Rectal smooth muscle tissue (tissue), 1 donor: ENCODE measurements around the gene TAB2.
"Not testable (repeated sequence)": the region's sequence is repeated elsewhere in the genome, so short reads cannot be mapped to it uniquely, and the experiment has no call there.

Source experiments
- H3K27ac ChIP-seq: one replicate; pipeline ENCODE4 v1.7.0; 2013; ENCODE audit warnings: low read depth, low read length, inconsistent platforms
- H3K27me3 ChIP-seq: one replicate; pipeline ENCODE4 v1.7.0; 2013; ENCODE audit warnings: low read length; ENCODE audit not compliant: control insufficient read depth, insufficient read depth
- H3K36me3 ChIP-seq: one replicate; pipeline ENCODE4 v1.7.0; 2013; ENCODE audit warnings: low read length; ENCODE audit not compliant: control insufficient read depth, insufficient read depth
- H3K4me1 ChIP-seq: one replicate; pipeline ENCODE4 v1.7.0; 2013; ENCODE audit warnings: low read length; ENCODE audit not compliant: control insufficient read depth, insufficient read depth
- H3K4me3 ChIP-seq: one replicate; pipeline ENCODE4 v1.7.0; 2013; ENCODE audit warnings: low read length
- H3K9ac ChIP-seq: one replicate; pipeline ENCODE4 v1.7.0; 2013; ENCODE audit warnings: low read length

TAB2 gene

GRCh38 chr6:149316108-149316727 lies 1.3 kb upstream of the TAB2 start:
- Histone ChIP-seq H3K9ac (peak overlapping the region; percentile 74), H3K4me1 (peaks cover 6% of the 10 kb centered on the region), H3K4me3 (peak overlapping the region; percentile 85), H3K36me3 (no peaks in the 10 kb centered on the region), H3K27ac (peak overlapping the region; percentile 98), H3K27me3 (no peaks in the 10 kb centered on the region)

- Histone ChIP-seq H3K4me1 (peaks cover 6% of the 10 kb centered on the region), H3K27ac (peak overlapping the region; percentile 98), H3K9ac (peak overlapping the region; percentile 74), H3K4me3 (peak overlapping the region; percentile 87), H3K27me3 (no peaks in the 10 kb centered on the region), H3K36me3 (no peaks in the 10 kb centered on the region)
Observed at GRCh38 chr6:149316740-149317643, 520 bp upstream of the TAB2 start.

DNA sequence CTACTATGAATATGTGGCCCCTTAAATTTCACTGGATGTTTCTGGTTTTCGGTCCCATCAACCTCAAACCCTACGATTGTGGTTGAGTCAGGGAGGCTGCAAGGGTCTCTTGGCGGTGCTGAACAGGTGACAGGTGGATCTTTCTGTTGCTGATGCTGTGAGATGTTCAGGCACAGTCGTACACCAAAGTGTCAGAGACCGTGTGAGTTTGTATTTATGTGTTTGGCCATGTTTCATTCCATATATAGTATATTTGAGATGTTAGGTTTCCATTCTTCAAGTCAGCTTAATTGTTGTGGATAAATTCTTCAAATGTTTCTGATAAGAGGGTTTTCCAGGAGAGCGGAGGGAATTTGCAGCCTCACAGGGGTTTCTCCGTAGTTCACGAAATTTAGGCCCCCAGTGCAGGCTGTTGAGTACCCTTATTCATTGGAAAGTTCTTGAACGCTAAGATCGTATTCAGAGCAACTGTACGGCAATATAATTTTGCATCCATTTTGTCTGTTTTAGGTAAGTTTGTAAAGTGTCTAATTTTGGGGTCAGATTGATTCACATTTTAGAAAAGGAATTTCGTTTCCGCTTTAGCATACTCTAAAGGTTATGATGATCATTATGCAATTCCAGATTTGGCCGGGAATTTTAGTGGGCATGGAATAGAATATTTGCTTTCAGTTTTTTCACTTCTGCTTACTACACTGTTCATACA lies 1.2 kb downstream of the TAB2 start:
- H3K27me3 ChIP-seq, result no peaks in the 10 kb centered on the region
- H3K36me3 ChIP-seq, result no peaks in the 10 kb centered on the region
- H3K27ac ChIP-seq, result peak overlapping the region; percentile 90
- peaks cover 6% of the 10 kb centered on the region for H3K4me1 ChIP-seq
- peak overlapping the region; percentile 2 for H3K9ac ChIP-seq
- H3K4me3 ChIP-seq, result peak overlapping the region; percentile 87

- Histone ChIP-seq H3K27ac (peak overlapping the region; percentile 90), H3K9ac (no peak overlapping the region)
Observed at GRCh38 chr6:149319422-149319821, 1.9 kb downstream of the TAB2 start.

GRCh38 chr6:149320016-149320415 lies 2.5 kb downstream of the TAB2 start:
- H3K27me3 ChIP-seq, H3K4me3 ChIP-seq, H3K27ac ChIP-seq, H3K36me3 ChIP-seq, H3K9ac ChIP-seq: not testable (repeated sequence)
- peaks cover 12% of the 10 kb centered on the region for H3K4me1 ChIP-seq

More at GRCh38 chr6:149319422-149319821, 1.9 kb downstream of the TAB2 start:
- Histone ChIP-seq H3K4me3 (peak overlapping the region; percentile 87), H3K36me3 (no peaks in the 10 kb centered on the region), H3K27me3 (no peaks in the 10 kb centered on the region), H3K4me1 (peaks cover 7% of the 10 kb centered on the region)

GRCh38 chr6:149320796-149321195 lies 3.3 kb downstream of the TAB2 start:
- H3K4me1 ChIP-seq, result peaks cover 13% of the 10 kb centered on the region

DNA sequence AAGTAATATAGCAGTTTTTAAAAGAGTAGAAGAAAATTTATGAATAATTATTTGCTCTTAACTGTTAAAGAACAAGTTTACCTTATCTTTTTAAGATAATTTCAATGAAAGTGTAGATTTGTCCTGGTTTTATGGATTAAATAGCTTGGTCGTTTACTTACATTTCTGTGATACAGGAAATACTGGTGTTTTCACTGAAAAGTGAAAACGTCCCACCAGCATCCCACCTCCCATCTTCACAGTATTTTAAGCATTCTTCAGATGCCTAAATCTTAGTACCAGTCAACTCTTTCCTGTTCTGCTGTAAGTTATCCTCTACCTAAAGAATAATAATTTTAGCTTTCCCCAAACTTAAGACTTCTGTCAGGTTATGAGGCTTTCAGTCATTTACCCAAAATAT lies 5.8 kb downstream of the TAB2 start:
- Histone ChIP-seq H3K4me3 (no peak overlapping the region), H3K36me3 (no peaks in the 10 kb centered on the region), H3K27ac (no peak overlapping the region), H3K4me1 (peaks cover 12% of the 10 kb centered on the region), H3K9ac (no peak overlapping the region), H3K27me3 (no peaks in the 10 kb centered on the region)

More at GRCh38 chr6:149320796-149321195, 3.3 kb downstream of the TAB2 start:
- Histone ChIP-seq H3K36me3 (no peaks in the 10 kb centered on the region), H3K4me3 (no peak overlapping the region), H3K9ac (no peak overlapping the region), H3K27me3 (no peaks in the 10 kb centered on the region), H3K27ac (peak overlapping the region; percentile 37)

DNA sequence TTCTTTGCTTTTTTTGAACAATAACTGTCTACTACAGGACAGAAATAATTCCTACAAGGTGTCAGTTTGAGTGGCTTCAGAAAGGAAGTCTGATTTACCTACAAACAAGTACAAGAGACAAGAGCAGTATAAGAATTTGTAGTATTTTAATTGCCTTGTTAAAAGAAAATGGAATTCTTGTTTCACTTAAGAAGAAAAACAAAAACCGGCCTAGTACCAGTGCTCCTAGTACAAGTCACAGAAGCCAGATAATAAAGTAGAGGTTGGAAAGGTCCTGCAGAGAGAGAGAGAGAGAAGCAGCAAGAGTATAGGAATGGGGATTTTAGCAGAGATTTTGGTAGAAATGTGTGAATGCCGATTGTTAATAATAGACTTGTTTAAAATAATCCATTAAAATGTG lies 6.4 kb downstream of the TAB2 start:
- Histone ChIP-seq H3K4me1 (peaks cover 12% of the 10 kb centered on the region), H3K9ac (no peak overlapping the region), H3K27ac (no peak overlapping the region), H3K4me3 (no peak overlapping the region), H3K36me3 (no peaks in the 10 kb centered on the region), H3K27me3 (no peaks in the 10 kb centered on the region)

DNA sequence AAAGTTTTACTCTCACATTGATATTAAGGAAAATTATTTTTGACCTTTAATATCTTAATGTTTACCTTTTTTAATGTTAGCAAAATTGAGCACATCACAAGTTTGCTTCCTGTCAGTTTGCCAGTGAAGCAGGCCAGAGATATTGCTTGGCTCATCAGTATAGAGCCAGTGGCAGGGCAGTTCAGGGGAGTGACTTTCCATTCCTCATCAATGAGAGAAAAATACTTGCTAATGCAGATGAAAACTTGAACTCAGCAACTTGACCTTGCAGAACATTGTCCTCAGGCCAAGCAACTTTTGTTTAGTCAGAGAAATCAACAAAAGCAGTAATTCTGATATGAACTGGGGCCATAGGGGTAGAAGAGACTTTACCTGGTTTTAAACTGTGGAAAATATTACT lies 6.9 kb downstream of the TAB2 start:
- Histone ChIP-seq H3K9ac (no peak overlapping the region), H3K27ac (no peak overlapping the region), H3K27me3 (no peaks in the 10 kb centered on the region), H3K36me3 (no peaks in the 10 kb centered on the region), H3K4me3 (no peak overlapping the region), H3K4me1 (peaks cover 15% of the 10 kb centered on the region)

DNA sequence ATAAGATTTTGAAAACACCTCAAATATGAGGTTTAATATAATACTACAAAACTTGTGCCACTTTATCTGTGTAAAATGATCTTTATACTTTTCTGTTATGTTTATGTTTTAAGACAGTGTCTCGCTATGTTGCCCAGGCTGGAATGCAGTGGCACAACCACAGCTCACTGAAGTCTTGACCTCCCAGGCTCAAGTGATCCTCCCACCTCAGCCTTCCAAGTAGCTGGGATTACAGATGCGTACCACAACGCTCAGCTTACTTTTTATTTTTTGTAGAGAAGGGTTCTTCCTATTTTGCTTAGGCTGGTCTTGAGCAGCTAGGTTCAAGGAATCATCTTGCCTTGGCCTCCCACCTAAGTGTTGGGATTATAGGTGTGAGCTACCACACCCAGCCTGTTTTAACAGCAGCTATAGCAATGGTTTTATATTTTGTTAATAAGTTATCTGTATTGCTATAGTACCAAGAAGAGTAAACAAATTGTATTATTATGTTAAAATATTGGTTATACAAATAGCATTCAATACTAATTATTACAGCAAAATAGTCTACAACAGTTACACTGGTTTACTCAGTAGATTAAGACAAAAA lies 8.2 kb downstream of the TAB2 start:
- Histone ChIP-seq H3K4me1 (peaks cover 13% of the 10 kb centered on the region), H3K9ac (no peak overlapping the region), H3K27me3 (no peaks in the 10 kb centered on the region), H3K36me3 (no peaks in the 10 kb centered on the region), H3K4me3 (no peak overlapping the region), H3K27ac (no peak overlapping the region)

GRCh38 chr6:149327638-149328037 lies 10.1 kb downstream of the TAB2 start:
- Histone ChIP-seq H3K4me1 (peaks cover 20% of the 10 kb centered on the region), H3K27ac (no peak overlapping the region), H3K27me3 (no peaks in the 10 kb centered on the region), H3K9ac (no peak overlapping the region), H3K4me3 (no peak overlapping the region), H3K36me3 (no peaks in the 10 kb centered on the region)

DNA sequence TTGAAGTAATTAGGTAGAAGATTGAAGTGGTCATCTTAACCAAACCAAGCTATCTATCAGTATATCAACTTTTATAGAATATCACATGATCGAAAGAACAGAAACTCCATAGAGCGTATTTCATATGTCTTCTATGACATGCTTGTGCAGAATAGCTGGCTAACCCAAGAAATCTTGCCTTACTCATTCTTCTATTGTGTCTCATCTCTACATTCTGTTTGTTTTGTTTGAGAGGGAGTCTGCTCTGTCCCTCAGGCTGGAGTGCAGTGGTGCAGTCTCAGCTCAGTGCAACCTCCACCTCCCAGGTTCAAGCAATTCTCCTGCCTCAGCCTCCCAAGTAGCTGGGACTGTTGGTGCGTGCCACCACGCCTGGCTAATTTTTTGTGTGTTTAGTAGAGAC lies 10.6 kb downstream of the TAB2 start:
- H3K4me1 ChIP-seq, result peaks cover 23% of the 10 kb centered on the region
- H3K9ac ChIP-seq, result no peak overlapping the region
- no peak overlapping the region for H3K4me3 ChIP-seq
- no peaks in the 10 kb centered on the region for H3K36me3 ChIP-seq
- H3K27ac ChIP-seq, result no peak overlapping the region
- H3K27me3 ChIP-seq, result no peaks in the 10 kb centered on the region
